Glomerular endothelial cell (primary cell): ENCODE measurements around the gene SLC25A33. TPM values are rescaled to one million over a fixed set of nuclear protein-coding genes. Genes with fewer than 3 reads are reported as not detected.
"Not testable (repeated sequence)": the region's sequence is repeated elsewhere in the genome, so short reads cannot be mapped to it uniquely, and the experiment has no call there.

ENCODE experiments used
- DNase-seq: peaks from one replicate; pipeline ENCODE4 v3.0.0-alpha.2; 2011; ENCODE audit warnings: low read depth, low spot score; ENCODE audit errors: extremely low read depth
- total RNA-seq: library from RNA; depleted of rRNA; stranded (reverse); fragments of >200 nt; gene quantifications from 2 replicates; pipeline ENCODE4 v1.2.3, GENCODE V29; 2015

The SLC25A33 gene
- total RNA-seq, result 6.2 and 8.1 TPM in 2 replicates

DNA sequence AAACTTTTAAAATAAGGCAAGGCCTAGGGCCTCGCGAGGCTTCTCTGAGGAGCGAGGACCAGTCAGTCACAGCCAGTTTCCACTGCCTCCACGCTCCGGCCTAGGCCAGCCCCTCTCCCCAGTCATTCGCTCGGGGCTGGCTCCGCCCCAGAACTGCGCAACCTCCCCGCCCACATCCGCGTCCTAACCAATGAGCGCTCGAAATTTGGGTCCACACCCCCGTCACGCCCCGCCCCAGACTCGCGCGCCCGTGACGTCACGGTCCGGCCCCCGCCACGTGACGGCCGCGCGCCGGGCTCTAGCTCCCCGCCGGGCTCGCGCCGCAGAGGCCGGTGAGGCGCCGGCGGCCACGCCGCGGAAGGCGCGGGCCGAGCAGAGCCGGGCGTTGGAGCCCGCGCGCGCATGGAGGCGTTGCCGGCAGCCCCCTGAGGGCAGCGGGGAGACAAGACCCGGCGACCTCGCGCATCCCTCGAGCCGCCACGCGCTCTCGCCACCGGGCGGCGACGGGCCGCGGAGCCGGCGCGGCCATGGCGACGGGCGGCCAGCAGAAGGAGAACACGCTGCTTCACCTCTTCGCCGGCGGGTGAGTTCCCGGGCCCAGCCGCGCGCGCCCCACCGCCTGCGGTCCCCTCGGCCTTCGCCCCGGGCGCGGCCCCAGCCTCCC, at the start of gene SLC25A33:
Gene SLC25A33, plus strand, starts transcription at position 301 of the 664 bp plus-strand sequence. Its CDS starts 227 bp downstream, at position 528.
- DNase-seq, result peak; percentile 83

DNA sequence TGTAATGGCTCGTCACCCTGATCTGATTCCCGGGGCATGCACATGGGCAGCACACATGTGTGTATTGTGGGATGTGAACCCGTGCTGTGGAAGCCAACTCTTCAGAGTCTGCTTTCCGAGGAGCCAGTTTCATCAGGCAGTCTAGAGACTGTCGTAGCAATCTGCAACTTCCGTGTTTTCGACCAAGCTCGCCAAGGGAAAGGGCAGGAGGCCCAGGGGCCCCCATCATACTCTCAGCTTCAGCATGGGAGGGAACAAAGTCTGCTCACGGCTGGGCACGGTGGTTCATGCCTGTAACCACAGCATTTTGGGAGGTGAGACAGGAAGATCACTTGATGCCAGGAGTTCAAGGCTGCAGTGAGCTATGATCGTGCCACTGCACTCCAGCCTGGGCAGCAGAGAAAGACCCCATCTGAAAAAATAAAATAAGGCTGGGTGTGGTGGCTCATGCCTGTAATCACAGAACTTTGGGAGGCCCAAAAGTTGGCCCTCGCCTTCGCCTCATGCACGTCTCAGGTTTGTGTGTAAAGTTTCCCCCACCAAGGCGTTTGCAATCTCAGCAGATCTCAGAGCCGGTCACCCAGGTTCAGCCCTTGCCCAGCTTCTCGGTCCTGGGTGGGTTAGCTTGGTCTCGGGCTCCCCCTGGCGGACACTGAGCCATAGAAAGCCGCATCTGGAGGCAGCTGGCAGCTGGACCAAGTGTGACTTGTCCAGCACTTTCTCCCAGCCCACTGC, 48.5 kb upstream of the SLC25A33 start:
- DNase-seq, result peak; percentile 48

- no peak for DNase-seq
Measured at GRCh38 chr1:9493326-9493725, 45.9 kb upstream of the SLC25A33 start.

GRCh38 chr1:9494936-9495758, 44.1 kb upstream of the SLC25A33 start:
- DNase-seq, result no peak

GRCh38 chr1:9495854-9496374, 43.4 kb upstream of the SLC25A33 start:
- no peak for DNase-seq

DNA sequence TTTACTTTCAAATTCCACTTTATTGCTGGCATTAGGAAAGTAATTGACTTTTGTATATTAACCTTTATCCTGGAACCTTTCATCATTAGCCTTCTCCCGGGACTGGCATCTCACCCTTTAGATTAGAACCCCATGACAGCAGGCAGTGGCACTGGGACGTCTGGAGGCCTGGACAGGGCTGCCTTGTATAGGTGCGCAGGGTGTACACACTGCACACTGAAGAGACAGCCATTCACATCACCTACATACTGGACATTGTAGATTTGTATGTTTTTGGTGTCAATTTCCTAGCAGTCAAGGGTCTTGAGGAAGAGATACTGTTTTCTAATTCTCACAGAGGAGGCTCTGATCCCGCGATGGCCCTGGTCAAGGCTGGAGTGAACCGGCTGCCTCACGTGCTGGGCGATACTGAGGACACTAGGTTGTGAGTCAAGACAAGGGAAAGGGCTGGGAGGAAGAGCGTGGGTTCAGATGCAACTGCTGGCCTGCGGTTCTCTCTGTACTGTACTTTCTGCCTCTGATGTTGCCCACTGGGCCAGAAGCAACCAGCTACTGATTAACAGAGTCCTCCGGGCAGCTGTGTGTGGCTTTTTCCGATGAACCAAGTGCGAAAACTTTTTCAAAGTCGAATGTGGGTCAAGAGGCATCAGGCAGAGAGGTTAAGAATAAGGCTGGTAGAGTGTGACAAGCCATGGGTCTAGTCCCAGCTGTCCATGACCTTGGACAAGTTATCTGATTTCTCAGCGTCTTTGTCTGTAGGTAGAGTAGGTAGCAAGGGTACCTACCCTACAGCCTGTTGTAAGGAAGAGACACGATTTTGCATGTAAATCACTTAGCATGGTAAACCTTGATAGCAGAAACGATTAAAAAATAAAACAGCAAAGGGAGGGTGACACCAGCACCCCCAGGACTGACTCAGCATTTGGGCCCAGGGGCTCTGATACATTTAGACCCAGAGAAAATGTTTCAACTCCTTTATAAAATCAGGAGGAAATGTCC, 38.2 kb upstream of the SLC25A33 start:
- no peak for DNase-seq

- no peak for DNase-seq
Measured at GRCh38 chr1:9503001-9503675, 36.1 kb upstream of the SLC25A33 start.

- no peak for DNase-seq
Measured at GRCh38 chr1:9505143-9505542, 34.1 kb upstream of the SLC25A33 start.

DNA sequence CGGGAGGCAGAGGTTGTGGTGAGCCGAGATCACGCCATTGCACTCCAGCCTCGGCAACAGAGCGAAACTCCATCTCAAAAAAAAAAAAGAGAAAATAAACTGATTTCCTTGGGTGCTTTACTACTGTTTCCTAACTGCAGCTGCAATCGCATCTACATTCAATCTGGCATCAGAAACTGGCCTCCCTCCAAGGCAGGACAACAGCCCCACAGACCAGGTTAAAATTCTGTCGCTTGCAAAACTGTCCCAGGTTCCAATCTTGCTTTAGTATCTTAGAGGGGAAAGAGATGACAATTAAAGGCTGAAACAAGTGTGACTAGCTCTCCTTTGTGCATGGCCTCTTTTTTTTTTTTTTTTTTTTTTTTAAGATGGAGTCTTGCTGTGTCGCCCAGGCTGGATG, 32.4 kb upstream of the SLC25A33 start:
- no peak for DNase-seq

GRCh38 chr1:9510130-9510529, 29.1 kb upstream of the SLC25A33 start:
- DNase-seq, result no peak

GRCh38 chr1:9515550-9515949, 23.7 kb upstream of the SLC25A33 start:
- not testable (repeated sequence) for DNase-seq

DNA sequence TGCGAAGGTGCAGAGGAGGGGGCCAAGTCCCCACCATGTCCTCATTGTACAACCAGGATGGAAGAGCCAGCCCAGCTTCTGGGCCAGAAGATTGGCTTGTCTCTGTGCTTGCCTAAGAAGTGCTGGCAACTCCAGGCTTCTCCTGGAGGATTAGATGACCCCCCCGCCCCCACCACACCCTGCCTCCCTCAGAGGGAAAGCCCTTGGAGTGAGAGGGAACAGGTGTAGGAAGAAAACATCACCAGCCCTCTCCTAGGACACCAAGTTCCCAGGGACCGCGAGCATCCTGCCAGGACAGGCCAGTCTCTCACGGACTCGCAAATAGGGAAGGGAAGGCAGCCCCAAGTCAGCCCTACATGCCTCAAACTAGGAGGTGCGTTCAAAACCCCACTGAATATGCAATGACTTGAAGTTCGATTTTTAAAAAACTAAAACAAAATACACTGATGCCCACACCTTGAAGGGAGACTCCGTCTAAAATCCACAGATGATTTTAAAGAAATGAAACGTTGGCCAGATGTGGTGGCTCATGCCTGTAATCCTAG, 20.7 kb upstream of the SLC25A33 start:
- DNase-seq, result no peak

GRCh38 chr1:9520411-9520810, 18.9 kb upstream of the SLC25A33 start:
- DNase-seq, result no peak

DNA sequence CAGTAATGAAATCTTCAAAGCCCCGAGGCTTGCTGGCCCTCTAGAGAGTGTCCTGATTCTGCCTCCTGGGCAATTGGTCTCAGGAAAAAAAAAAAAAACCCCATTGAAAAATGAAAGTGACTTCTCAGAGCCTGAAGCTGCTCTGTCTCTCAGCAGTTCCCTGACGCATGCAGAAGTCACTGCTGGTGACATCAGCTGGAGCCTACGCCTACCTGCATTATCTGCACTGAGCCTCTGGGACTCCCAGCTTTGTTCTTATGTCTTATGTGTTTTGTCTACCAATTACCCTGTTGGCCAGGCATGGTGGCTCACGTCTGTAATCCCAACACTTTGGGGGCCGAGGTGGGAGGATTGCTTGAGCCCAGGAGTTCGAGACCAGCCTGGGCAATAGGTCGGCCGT, 10.1 kb upstream of the SLC25A33 start:
- no peak for DNase-seq

GRCh38 chr1:9530320-9530719, 8.9 kb upstream of the SLC25A33 start:
- no peak for DNase-seq

GRCh38 chr1:9534953-9535352, 4.3 kb upstream of the SLC25A33 start:
- DNase-seq, result no peak

DNA sequence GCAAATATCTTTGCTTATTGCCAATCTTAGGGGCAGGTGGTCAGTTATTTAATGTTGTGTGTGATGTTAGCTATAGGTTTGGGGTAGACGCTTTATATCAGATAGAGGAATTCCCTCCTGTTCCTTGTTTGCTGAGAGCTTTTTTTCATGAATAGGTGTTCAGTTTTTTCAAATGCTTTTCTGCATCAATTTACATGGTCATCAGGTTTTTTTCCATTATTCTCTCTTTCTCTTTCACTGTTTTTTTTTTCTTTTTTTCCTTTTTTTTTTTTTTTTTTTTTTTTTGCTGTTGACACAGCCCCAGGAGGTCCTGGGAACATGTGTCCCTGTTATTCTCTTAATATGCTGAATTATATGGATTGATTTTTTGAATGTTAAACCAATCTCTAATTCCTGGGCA, 3.0 kb upstream of the SLC25A33 start:
- DNase-seq, result no peak

DNA sequence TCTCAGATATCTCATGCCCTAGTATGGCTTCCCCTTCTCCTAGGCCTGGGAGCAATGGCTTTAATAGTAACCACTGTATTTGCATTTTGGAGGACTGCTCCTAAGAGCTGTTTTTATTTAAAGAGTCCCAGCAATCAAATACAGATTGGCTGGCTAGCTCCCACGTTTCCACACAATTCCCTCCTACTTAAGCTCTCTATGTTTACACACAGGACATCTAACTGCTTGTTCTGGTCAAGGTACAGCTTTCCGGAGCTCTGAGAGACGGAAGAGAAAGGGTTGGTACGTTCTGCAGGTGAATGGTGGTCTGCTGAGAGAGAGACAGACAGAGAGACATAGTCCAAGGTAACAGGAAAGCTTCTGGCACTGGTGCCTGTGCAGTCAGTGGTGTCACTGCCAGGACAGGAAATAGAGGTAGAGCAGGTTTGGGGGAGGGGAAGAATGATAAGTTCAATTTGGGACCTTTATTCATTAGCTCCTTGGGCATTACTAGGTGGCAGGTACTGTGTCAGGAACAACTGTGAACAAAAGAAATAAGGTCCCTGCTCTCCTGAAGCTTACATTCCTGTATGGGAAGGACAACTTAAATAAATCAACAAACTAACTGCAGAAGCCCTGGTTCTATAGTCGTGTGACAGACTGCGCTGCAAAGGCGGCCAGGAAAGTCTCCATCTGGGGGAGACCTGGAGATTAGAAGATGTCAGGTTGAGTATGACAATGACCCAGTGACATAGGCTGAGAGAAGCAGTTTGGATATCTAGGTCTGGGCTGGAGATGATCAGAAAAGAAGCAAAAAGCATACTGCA, 1.2 kb upstream of the SLC25A33 start:
- DNase-seq, result no peak
